HG03565 (cell line): Measurements from ENCODE around the gene SSBP1.
"Not testable (repeated sequence)": the region's sequence is repeated elsewhere in the genome, so short reads cannot be mapped to it uniquely, and the experiment has no call there.

ENCODE experiments used
- ATAC-seq: cut with Tn5 transposase; IDR thresholded peaks from one replicate; pipeline ENCODE4 v1.9.1; 2021; ENCODE audit warnings: mild to moderate bottlenecking, moderate library complexity; ENCODE audit not compliant: unreplicated experiment

The SSBP1 gene, protein sequence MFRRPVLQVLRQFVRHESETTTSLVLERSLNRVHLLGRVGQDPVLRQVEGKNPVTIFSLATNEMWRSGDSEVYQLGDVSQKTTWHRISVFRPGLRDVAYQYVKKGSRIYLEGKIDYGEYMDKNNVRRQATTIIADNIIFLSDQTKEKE

DNA sequence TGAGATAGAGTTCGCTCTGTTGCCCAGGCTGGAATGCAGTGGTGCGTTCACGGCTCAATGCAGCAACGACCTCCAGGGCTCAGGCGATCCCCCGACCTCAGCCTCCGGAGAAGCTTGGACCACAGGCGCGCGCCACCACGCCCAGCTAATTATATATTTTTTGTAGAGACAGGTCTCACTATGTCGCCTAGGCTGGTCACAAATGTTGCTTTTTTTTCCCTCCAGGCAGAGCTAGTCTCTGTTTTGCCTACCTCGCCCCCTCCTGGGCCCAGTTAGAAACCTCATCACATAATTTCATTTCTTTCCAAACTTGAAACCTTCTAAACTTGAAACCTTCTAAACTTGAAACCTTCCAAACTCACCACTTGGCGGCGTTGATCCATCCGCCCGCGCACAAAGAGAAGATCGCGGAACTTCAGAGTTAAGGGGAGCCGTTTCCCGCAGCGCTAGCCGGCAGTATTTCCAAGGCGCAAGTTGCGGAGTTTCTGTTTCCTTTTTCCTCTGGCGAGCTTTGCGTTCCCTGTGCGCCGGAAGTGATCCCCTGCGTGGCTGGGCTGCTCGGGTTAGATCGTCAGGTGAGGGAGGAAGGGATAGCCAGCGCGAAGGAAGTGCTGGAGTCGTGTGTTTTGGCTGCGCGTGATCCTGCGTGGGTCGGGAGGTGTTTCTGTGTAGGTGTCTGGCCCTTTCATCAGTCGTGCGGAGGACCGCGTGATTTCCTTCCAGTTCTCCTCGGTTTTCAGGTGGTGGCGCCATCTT is at the start of gene SSBP1:
Gene SSBP1 (plus strand): TSS at position 523 of the 756 bp plus-strand sequence. CDS start 809 bp downstream, outside the sequence.
- ATAC-seq = peak; percentile 87

DNA sequence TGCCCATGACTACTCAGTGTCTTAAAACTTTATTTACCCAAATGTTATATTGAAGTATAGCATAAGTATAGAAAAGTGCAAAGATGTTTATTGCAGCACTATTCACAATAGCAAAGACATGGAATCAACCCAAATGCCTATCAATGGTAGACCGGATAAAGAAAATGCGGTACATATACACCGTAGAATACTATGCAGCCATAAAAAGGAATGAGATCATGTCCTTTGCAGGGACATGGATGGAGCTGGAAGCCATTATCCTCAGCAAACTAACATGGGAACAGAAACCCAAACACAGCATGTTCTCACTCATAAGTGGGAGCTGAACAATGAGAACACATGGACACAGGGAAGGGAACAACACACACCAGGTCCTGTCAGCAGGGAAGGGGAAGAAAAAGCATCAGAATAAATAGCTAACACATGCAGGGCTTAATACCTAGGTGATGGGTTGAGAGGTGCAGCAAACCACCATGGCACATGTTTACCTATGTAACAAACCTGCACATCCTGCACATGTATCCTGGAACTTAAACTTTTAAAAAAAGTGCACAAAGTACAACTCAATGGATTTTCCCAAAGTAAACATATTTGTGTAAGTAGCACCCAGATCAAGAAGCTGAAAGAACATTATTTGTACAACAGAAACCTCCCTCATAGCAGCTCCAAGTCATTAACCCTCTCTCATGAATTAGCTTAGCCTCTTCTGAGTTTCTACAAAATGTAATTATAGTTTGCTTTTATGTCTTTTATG is 48.9 kb upstream of the SSBP1 start:
- not testable (repeated sequence) for ATAC-seq

DNA sequence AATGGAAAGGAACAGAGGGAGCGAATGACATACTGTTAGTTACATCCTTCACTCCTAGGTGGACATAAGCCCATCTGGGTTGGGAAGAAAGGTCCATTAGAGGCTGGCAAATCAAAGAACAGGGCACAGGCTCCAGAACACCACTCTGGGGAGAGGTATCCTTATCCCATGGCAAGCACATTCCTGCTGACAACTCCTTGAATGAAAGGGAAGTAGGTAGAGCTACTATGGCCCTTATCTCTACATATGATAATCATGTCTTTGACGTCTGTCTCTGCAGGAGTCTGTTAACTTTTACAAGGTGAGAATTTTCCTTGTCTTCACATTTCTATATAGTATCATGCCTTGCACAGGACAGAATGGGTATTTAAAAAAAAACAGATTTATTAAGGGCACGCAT is 46.6 kb upstream of the SSBP1 start:
- ATAC-seq = no peak

DNA sequence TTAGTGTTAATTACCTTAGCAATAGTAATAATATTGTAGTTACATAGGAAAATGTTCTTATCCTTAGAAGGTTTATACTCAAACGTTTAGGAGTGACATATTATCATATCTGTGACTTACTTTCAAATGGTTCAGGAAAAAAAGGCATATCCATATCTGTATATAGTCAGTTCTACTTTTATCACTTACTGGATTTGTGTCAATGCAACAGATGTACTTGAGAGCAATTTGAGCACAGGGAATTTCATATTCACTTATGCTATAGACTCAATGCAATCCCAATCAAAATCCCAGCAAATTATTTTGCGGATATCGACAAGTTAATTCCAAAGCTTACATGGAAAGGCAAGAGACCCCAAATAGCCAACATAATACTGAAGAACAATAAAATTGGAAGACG is 46.2 kb upstream of the SSBP1 start:
- no peak for ATAC-seq

DNA sequence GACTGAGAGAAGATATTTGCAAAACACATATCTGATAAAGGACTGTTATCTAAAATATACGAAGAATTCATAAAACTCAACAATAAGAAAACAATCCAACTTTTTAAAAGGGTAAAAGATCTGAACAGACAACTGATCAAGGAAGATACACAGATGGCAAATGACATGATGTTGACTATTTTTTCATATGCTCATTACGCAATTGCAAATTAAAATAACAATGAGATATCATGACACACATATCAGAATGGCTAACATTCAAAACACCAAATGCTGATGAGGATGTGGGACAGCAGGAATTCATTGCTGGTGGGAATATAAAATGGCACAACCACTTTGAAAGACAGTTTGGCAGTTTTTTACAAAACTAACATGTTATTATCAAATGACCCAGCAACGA is 45.1 kb upstream of the SSBP1 start:
- no peak for ATAC-seq

DNA sequence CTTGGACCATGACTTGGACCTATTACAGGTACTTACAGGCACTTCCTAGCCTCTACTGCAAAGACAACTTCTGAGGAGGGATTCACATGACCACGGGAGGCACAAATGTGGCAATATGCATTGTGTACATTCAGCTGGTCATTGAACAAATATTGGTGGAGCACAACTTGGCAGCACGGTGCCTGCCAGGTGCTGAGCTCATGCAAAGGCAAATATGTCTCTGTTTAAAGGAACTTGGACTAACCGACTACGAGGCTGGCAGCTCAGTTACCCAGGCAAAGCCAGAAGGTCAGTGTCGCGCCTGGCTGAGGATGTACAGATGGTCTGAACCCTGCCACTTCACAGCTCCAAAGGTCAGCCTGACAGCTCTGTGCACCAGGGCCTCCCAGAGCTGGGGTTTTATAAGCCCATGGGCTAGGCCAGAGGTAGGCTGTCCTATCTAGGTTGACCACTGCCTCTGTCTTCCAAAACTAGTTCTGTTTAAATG is 42.3 kb upstream of the SSBP1 start:
- no peak for ATAC-seq

DNA sequence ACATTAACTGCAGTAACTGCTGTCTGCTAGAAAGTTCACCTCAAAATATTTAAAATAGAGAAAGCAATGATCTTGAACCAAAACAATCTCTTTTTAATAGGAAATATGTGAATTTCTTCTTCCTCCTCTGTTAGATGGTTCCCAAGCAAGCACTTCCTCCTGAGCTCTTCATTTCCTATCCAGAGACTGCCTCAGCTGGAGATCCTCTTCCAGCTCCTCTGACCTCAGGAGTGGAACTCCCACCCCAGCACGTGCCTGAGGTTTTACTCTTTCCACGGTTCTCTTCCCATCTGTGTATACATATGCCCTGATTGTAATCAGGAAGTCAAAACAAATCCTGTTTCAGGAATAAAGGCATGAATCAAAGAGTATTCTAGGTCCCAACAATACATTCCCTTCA is 41.8 kb upstream of the SSBP1 start:
- ATAC-seq = no peak

DNA sequence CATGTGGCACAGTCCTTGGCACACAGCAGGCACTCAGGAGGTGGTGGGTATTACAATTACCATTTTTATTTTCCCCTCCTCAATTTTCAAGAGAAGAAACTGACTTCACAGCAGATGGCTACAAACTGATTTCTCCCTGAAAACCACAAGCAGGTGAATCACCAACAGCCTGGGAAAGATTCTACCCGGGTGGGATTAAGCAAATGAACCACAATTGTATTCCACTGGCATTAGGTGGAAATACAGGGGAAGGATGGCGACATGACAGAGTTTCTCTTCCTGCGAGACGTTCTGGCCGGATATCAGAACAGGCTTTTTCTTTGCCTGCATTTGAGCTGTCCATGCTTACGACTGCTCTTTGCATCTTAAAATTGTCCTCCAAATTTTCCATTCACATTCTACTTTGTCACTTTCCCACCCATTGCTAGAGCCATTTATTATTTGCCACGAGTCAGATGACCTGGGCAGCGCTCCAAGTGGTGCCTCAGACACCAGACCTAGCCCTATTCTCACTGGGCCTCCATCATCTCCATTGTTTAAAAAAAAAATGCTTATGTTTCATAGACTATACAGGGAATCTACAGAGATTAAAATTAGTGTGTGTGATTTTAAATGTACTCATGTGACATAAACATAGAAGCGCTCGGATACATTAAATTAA is 40.8 kb upstream of the SSBP1 start:
- no peak for ATAC-seq

DNA sequence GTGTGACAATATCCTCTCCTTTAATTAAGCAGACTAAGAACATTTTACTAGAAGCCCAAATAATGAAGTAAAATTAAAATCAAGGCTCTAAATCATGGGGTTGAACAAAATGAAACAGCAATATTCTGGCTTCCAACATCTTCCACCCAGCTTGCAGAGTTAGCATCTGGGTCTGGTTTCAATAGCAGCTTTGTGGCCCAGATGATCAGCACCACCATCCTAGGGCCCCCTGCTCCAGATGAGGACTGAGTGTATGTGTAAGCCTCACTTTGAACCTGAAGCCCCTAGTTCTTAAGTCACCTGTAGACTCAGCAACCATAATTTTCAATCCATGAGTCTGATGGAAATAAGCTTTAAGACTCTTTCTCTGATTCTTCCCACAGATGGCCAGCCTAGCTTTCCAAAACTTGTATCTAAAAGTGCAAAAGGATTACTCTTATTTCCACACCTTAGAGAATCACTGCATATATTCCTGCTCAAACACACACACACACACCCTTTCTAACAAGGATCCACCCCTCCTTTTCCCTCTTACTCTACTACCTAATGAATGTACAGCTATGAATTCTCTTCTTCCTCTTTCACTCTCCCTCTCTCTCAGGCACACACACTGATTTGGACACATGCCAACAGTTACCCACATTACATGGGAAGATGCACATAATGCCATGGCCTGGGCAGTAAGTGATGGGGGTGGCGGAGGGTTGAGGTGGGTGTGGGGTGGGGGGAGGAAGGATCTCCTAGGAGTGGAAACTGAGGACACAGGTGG is 39.7 kb upstream of the SSBP1 start:
- no peak for ATAC-seq

DNA sequence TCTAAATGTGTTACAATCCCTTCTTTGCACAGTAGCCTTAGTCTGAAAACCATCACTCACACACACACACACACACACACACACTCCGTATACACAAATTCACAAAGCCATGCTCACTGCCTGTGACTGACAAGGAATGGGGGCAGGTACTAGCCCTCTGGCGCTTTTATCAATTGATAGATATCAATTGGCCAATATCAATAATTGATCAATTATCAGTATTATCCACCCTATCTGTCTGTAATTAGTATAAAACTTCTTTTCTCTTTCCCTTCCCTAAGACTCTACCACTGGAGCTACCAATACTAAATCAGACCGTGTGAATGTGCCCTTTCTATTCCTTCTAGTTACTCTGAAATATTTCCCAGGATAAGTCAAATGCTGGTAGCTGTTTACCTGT is 38.3 kb upstream of the SSBP1 start:
- ATAC-seq = no peak

DNA sequence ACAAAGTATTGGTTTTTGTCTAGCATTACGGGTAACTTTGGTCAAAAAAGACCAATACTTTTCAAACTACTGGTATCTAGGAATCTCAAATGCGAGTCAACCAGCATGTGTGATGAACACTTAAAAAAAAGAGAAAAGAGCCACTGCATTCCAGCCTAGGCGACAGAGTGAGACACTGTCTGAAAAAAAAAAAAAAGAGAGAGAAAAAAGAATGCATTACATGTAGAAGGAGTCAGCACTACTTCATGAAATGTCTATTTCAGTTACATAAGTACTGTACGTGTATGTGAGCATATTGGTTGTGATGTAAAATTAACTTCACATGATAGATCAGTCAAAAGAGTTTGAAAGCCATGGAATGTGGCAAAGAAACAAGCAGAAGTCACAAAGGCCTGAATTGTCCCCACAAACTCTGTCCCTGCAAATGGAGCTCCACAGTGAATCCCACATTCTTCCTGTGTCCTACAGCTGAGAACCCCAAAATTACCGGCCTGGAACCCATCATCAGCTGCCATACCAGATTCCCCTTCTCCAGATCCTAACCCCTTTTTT is 37.8 kb upstream of the SSBP1 start:
- no peak for ATAC-seq

DNA sequence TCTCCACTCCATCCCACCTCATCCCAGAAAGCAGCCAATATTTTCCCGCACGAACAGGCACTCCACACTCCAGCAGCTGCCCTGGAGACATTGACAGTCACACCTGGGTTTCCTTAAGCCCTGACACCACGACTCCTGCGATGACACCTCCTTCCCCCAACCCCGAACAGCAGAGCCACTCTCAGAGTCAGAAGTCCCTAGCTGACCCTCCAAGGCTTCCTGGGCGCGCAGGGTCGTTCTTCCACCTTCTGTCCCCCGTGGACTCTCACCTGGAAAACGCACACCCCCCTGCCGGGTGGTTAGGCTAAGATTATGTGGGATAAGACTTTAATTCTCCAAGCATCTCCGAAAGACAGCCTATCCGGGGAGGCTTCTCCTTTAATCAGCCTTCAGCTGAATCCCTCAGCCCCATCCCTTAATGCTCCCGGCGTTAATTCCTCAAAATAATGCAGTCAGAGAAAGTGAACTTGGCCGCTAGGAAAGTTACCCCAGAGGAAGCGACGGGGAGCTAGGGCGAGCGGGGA is 37.2 kb upstream of the SSBP1 start:
- ATAC-seq = no peak

DNA sequence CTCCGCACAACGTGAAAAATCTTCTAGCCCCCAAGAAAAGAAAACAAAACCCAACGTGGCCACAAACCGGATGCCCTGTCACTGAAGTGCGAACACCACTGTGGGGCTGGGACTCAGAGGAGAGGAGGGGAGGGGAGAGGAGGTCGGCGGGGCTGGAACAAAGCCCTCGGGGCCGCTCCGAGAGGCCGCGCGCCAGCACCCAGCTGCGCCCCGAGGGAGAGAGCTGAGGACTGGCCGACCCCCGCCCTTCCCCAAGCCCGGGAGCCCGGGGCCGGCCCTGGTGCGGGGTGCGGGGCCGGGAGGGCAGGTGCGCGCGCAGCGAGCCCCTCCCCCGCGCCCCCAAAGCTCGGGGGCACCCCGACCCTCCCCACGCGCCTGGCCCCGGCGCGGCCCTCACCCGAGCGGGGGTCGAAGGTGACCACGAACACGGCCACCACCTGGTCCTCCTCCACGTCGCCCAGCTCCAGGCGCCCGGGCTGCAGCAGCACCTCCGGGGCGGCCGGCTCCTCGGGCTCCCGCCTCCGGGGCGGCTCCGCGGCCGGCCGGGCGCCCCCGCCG is 36.6 kb upstream of the SSBP1 start:
- ATAC-seq = peak; percentile 46

DNA sequence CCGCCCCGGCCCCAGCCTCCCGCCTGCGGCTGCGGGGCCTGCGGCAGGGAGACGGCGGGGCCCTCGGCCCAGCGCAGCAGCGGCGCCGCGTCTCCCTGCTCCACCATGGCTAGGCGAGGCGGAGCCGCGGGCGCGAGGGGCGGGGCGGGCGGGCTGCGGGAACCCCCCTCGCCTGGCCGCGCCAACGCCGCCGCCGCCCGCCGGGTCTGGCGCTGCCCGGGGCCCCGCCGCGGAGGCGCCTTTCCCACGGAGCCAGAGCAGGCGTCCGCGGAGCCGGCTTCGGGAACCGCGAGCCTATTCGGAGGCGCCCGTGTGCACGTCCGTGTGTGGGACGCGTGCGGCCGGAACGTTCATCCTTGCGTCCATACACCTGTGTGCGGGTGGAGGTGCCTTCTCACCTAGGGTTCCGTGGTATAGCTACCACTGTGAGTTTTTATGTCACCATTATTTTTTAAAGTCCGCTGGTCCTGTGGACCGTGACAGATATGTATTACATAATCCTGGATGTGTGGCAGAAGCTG is 36.1 kb upstream of the SSBP1 start, which contains the start of gene DENND11:
Gene DENND11 (minus strand): TSS at position 120 of the 521 bp plus-strand sequence. CDS start 13 bp downstream, at position 107.
- ATAC-seq = peak; percentile 56

DNA sequence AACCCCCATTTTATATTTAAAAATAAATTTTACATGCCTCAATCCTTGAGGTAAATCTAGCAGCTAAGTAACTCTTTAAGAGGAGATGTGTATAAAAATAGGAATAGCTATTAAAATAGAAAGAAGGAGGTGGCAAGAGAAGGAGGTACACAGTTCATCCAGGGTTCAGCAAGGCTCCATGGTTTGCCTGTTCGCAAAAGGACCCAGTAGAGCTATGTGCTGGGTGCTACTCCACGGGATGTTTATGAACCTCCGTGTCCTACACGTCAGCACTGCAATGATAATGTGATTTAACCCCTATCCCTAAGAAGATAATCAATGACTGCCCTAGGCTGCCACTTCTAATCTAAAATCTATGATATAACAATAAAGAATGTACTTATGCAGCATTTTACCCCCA is 35.3 kb upstream of the SSBP1 start:
- ATAC-seq = no peak

DNA sequence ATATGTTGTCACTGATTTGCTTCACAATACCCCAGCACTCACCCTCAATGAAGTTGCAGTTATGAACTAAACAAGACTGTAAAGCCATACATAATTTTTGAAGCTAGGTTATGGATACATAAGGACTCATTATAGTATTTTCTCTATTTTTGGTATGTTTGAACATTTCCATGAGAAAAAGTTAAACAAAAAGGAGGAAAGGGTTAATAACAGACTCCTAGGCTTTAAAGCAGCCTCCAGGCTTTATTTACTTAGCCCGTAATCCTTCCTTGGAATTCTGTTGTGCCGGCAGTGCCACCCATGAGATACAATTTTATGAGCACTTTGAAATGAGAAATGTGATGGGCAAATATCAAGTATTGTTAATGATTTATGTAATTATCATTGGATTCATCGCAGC is 34.0 kb upstream of the SSBP1 start:
- no peak for ATAC-seq

DNA sequence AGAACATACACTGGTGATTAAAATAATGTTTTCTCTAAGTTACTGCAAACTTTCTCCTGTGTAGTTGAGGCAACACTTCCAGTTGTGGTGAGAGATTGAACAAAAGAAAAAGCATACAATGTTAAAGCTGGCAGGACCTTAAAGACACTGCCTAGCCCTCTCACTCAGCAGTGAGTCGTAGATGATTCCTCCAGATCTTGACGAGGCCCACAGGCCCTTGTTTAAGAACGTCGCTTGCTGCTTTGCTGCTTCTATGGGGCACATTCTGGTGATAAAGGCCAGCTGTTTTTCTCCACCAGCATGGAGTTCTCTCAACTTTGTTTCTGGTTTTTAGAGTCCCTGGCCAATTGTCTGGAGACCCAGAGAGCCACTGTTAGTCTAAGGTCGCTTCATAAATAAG is 33.4 kb upstream of the SSBP1 start:
- ATAC-seq = no peak

DNA sequence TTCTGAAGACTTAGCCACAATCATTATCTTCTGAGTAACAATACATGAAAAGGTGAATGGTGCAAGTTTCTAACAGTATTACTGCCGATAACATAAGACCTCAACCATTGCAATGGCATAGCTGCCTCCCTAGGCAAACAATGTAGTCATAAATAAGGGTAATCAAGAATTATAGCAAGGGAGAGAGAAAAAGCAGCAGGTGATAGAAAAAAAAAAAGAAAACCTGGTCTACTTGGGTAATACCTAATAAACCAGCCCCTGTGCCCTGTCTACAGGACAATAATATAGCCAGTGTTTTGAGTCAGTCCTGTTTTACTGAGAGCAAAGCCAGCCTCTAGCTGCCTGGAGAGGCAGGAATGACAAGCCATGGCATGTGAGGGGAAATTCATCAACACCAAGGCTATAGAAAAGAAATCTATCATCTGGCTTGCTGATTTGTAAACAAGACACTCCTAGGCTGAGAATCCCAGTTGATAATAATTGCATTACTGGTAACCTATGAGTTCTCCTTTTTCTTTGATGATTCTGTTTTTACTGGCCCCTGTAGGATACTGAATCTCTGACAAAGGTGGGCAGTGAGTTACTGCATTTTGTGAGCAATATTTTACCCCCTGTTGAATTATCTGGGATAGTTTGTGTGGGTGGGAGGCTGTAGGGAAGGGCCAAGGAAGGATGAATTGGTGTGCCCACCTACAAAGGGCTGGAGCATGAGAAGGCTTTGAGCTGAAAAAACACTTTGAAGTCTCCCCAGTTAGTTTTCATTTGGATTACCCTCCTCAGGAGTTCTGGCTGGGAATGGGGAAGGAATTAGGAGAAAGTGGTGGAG is 31.7 kb upstream of the SSBP1 start:
- ATAC-seq = no peak

DNA sequence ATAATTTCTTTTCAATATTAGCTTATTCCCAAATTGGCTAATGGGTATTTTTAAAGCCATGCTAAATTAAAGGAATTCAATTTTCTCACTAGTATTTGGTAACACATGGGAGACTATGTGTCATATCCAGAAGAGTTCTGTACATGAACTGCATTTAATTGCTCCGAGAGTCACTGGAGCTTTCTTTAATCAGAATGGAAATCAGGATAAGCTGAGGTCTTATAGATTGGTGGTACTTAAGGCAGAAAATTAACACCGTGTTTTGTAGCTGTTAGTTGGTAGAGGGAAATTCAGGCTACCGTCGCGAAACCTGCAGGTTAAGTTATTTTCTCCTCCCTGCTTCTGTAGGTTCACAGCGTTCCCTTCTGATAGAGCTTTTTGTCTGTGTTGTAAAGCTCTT is 29.8 kb upstream of the SSBP1 start, which contains the start of gene WEE2:
Gene WEE2 (plus strand): TSS at position 3 of the 400 bp plus-strand sequence. CDS start 406 bp downstream, outside the sequence.
- ATAC-seq = no peak
